ENCODE measurements around the gene MAMDC4.
A peak's percentile ranks its signal among the peaks of the same experiment; 100 is the strongest.

Gene MAMDC4

GRCh38 chr9:136898483-136899100, 46.4 kb downstream of the MAMDC4 start:
- Histone ChIP-seq H3K27ac (ENCODE audit: low read depth, low read length, poor library complexity, severe bottlenecking) (peak overlapping the region; percentile 20), H3F3A (ENCODE audit: insufficient read depth, low read length) (no peaks in the 10 kb centered on the region), H3K36me3 (ENCODE audit: insufficient read depth, low read length) (peaks cover 58% of the 10 kb centered on the region), H3K4me2 (ENCODE audit: low read length) (no peak overlapping the region), H3K4me1 (ENCODE audit: insufficient read depth, low read length, severe bottlenecking) (peaks cover 61% of the 10 kb centered on the region), H3K79me2 (ENCODE audit: insufficient read depth, low read length) (no peaks in the 10 kb centered on the region), H2AFZ (ENCODE audit: low read length) (no peak overlapping the region), H3K9me2 (ENCODE audit: low read depth, low read length) (no peaks in the 10 kb centered on the region), H3K27me3 (ENCODE audit: insufficient read depth, low read length) (no peaks in the 10 kb centered on the region), H4K20me1 (ENCODE audit: insufficient read depth, low read length) (no peaks in the 10 kb centered on the region), H3K9ac (ENCODE audit: low read length) (no peak overlapping the region), H3K4me3 (ENCODE audit: low read depth, low read length, poor library complexity, severe bottlenecking) (no peak overlapping the region), H3K9me3 (ENCODE audit: low read length) (no peaks in the 10 kb centered on the region)
- TF ChIP-seq CTCF (IDR thresholded peaks at IDR 0.05; ENCODE audit: low read length) (no peak), EZH2 (IDR thresholded peaks at IDR 0.05; ENCODE audit: borderline replicate concordance, low read length) (no peak)

DNA sequence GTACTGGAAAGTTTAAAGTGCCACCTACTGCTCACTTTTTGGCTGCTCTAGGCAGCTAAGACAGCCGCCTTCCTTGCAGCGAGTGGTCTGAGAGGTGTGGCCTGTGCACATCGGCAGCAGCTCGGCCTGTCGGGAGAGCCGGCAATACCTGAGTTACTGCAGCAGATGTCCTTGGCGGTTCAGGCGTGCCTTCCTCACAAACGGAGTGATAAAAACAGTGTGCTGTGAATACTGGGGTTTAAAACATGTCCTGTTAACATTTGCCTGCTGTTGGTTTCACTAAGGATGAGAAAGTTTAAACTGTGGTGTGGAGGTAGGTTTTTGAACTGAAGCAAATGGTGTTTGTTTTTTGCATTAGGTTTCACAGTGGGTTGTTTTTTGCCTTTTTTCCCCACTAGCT, 47.0 kb downstream of the MAMDC4 start:
- Histone ChIP-seq H2AFZ (ENCODE audit: low read length) (no peak overlapping the region), H3K4me1 (ENCODE audit: insufficient read depth, low read length, severe bottlenecking) (peaks cover 61% of the 10 kb centered on the region), H4K20me1 (ENCODE audit: insufficient read depth, low read length) (no peaks in the 10 kb centered on the region), H3K27me3 (ENCODE audit: insufficient read depth, low read length) (no peaks in the 10 kb centered on the region), H3K79me2 (ENCODE audit: insufficient read depth, low read length) (no peaks in the 10 kb centered on the region), H3K36me3 (ENCODE audit: insufficient read depth, low read length) (peaks cover 62% of the 10 kb centered on the region), H3K9ac (ENCODE audit: low read length) (no peak overlapping the region; the same call in 1 of the 2 replicates), H3F3A (ENCODE audit: insufficient read depth, low read length) (no peaks in the 10 kb centered on the region), H3K9me3 (ENCODE audit: low read length) (no peaks in the 10 kb centered on the region), H3K4me2 (ENCODE audit: low read length) (no peak overlapping the region), H3K9me2 (ENCODE audit: low read depth, low read length) (no peaks in the 10 kb centered on the region), H3K27ac (ENCODE audit: low read depth, low read length, poor library complexity, severe bottlenecking) (peak overlapping the region; percentile 20), H3K4me3 (ENCODE audit: low read depth, low read length, poor library complexity, severe bottlenecking) (no peak overlapping the region)
- TF ChIP-seq EZH2 (IDR thresholded peaks at IDR 0.05; ENCODE audit: borderline replicate concordance, low read length) = no peak
- peak; percentile 34 for TF ChIP-seq CTCF (IDR thresholded peaks at IDR 0.05; ENCODE audit: low read length)

DNA sequence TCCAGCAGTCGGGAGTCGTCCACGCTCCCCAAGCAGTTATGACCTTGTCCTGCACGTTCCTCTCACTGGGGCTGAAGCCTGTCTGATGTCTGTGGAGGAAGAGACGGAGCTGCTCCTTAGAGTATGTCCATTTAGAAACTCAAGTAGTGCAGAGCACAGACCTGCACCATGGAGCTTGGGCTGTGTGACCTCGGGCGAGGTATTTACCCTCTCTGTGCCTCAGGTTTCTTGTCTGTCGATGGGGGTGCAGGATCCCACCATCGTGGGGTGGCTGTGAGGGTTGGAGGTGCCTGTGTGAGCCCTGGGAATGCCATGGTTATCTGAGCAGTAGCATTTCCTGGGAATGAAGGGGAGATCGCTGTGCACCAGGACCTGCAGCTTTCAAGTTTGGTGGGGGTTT, 48.4 kb downstream of the MAMDC4 start:
- Histone ChIP-seq H3K27ac (ENCODE audit: low read depth, low read length, poor library complexity, severe bottlenecking) (no peak overlapping the region), H3K79me2 (ENCODE audit: insufficient read depth, low read length) (no peaks in the 10 kb centered on the region), H3K4me2 (ENCODE audit: low read length) (no peak overlapping the region), H3F3A (ENCODE audit: insufficient read depth, low read length) (no peaks in the 10 kb centered on the region), H3K9me3 (ENCODE audit: low read length) (no peaks in the 10 kb centered on the region), H4K20me1 (ENCODE audit: insufficient read depth, low read length) (no peaks in the 10 kb centered on the region), H3K9ac (ENCODE audit: low read length) (no peak overlapping the region), H2AFZ (ENCODE audit: low read length) (no peak overlapping the region), H3K27me3 (ENCODE audit: insufficient read depth, low read length) (no peaks in the 10 kb centered on the region), H3K9me2 (ENCODE audit: low read depth, low read length) (no peaks in the 10 kb centered on the region), H3K36me3 (ENCODE audit: insufficient read depth, low read length) (peaks cover 61% of the 10 kb centered on the region), H3K4me1 (ENCODE audit: insufficient read depth, low read length, severe bottlenecking) (peaks cover 61% of the 10 kb centered on the region), H3K4me3 (ENCODE audit: low read depth, low read length, poor library complexity, severe bottlenecking) (no peak overlapping the region)
- TF ChIP-seq CTCF (IDR thresholded peaks at IDR 0.05; ENCODE audit: low read length) = no peak
- TF ChIP-seq EZH2 (IDR thresholded peaks at IDR 0.05; ENCODE audit: borderline replicate concordance, low read length) = no peak

All from OCI-LY1 (cell line).